RWPE1 (cell line): ENCODE data around the gene C10orf95.
A peak's percentile ranks its signal among the peaks of the same experiment; 100 is the strongest.

Experiments used
- CTCF ChIA-PET: fragments of 350-600 bp; sonication (Branson Sonifier 250); formaldehyde crosslinking; extraction: SDS; loops from one replicate; lab custom pipeline; 2021; lab: Yijun Ruan, JAX
- POLR2A ChIA-PET: fragments of 400-600 bp; formaldehyde crosslinking; extraction: SDS; loops from one replicate; lab custom pipeline; 2020; ENCODE audit warnings: antibody characterized with exemption; ENCODE audit not compliant: low non-redundant PET; lab: Yijun Ruan, JAX
- DNase-seq: peaks from one replicate; pipeline ENCODE4 v3.0.0; 2012; ENCODE audit warnings: low spot score
- H3K27ac ChIP-seq: fragments of 450-650 bp; 2 replicates; pipeline ENCODE4 v1.5.1; 2017
- TF ChIP-seq, protein P1 (sequence below): fragments of 450-650 bp; conservative IDR thresholded peaks from 2 replicates; pipeline ENCODE4 v1.5.1; 2017; ENCODE audit warnings: low read depth, mild to moderate bottlenecking

Gene C10orf95

DNA sequence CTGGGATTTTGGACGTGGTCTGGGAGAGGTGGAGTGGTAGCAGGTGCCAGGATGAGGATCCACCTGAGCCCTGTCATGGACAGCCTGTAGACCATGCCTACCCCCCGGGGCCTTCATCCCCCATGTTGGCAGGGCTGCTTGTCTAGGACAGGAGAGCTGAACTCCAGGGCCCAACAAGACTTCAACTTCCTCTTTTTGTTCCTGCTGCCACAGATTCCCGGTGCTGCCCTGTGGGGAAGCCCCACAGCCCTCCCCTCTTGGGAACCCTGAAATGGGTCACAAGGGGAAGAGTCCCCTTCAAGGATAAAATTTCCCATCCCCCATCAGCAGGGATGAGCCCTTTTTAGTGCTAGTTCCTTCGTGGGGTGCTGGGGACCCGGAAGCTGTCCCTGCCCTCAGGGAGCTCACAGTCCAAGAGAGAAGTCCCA, 17.7 kb downstream of the C10orf95 start:
- POLR2A ChIA-PET: interaction anchor here (1.0 kb wide), 1 partner anchor 17 kb away, joined by 3 read pairs; no protein-coding TSS in a partner anchor
- CTCF ChIA-PET: no interaction called here
- TF ChIP-seq, protein P1, sequence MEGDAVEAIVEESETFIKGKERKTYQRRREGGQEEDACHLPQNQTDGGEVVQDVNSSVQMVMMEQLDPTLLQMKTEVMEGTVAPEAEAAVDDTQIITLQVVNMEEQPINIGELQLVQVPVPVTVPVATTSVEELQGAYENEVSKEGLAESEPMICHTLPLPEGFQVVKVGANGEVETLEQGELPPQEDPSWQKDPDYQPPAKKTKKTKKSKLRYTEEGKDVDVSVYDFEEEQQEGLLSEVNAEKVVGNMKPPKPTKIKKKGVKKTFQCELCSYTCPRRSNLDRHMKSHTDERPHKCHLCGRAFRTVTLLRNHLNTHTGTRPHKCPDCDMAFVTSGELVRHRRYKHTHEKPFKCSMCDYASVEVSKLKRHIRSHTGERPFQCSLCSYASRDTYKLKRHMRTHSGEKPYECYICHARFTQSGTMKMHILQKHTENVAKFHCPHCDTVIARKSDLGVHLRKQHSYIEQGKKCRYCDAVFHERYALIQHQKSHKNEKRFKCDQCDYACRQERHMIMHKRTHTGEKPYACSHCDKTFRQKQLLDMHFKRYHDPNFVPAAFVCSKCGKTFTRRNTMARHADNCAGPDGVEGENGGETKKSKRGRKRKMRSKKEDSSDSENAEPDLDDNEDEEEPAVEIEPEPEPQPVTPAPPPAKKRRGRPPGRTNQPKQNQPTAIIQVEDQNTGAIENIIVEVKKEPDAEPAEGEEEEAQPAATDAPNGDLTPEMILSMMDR: no peak
- no peak for DNase-seq
- H3K27ac ChIP-seq: no peak overlapping the region

DNA sequence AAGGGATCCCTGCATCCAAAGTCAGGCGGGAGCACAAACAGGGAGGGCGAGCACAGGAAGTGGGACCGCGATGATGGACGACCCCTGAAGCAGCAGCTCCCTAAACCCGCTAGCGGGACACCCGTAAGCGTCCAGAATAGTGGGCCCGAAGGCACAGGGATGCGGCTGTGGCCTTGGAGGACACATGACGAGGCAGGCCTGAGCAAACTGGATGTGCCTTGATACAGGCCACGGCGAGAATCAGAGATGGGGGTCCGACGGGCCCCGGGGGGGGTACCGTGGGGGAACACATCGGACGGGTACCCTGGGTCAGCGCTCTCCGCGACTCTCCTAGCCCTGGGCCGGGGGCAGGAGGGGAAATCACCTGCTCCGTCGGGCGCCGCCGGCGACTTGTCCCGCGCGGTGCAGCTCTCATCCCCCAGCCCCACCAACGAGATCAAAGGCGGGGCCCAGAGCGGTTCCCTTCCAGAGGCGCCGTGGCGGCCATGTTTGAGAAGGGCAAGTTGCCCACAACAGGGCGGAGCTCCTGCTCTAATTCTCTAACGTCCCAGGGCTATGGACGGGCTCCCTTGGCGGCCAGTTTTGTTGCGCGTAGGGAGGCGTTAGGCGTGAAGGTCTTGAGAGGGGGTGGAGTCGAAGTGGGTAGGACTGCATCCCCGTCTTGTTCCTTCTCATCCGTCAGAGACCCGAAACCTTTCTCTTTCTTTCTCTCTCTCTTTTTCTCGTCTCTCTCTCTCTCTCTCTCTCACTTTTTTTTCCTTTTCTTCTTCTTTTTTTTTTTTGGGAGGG, 19.0 kb downstream of the C10orf95 start, which contains the start of gene CUEDC2:
TSS of gene CUEDC2 (minus strand) at position 413 of the 789 bp plus-strand sequence. CDS start 7,386 bp downstream, outside the sequence.
- TF ChIP-seq, protein P1: no peak
- CTCF ChIA-PET: interaction anchor here (0.6 to 1.7 kb wide), 9 partner anchors 9 to 377 kb away, joined by 3 to 8 read pairs (median 3); no protein-coding TSS in a partner anchor
- POLR2A ChIA-PET: interaction anchor here (0.6 to 1.4 kb wide), 4 partner anchors 9 to 18 kb away, joined by 3 to 12 read pairs (median 4); partner anchors contain the start of gene C10orf95
- H3K27ac ChIP-seq: peak within 1 kb of the TSS; percentile 84
- peak; percentile 95 for DNase-seq

DNA sequence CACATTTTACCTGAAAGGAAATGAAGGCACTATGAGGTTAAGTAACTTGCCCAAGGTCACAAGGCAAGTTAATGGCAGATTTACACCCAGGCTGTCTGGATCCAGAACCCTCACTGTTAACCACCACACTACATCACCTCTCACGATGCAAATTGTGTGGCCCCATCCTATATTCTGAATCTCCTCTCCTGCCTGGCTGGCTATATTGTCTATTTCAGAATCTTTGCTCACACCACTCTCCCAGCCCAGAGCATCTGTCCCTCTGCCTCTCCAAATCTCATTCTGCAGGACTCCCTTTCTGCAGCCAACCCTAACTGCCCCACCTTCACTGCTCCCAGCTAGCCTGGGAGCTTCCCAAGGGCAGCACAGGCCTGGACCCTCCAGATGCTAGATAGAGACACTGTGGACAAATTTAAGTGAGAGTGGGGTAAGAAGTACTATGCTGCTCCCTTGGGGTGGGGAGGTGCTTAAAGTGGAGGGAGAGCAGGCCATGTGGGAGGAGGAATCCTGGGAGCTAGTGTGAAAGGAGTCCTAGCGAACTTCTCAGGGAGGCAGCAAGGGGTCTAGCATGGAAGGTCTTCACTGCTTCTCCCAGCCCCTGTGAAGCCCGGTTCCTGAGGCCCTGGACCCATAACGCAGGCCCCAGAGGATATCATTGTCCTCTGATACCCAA, 19.8 kb downstream of the C10orf95 start:
- peak overlapping the region; percentile 84 for H3K27ac ChIP-seq
- CTCF ChIA-PET: interaction anchor here (0.7 to 1.7 kb wide), 5 partner anchors 10 to 47 kb away, joined by 3 to 8 read pairs (median 4); partner anchors contain the start of gene C10orf95
- POLR2A ChIA-PET: interaction anchor here (1.4 kb wide), 1 partner anchor 8 kb away, joined by 3 read pairs; no protein-coding TSS in a partner anchor
- DNase-seq: peak; percentile 33
- TF ChIP-seq, protein P1: no peak

DNA sequence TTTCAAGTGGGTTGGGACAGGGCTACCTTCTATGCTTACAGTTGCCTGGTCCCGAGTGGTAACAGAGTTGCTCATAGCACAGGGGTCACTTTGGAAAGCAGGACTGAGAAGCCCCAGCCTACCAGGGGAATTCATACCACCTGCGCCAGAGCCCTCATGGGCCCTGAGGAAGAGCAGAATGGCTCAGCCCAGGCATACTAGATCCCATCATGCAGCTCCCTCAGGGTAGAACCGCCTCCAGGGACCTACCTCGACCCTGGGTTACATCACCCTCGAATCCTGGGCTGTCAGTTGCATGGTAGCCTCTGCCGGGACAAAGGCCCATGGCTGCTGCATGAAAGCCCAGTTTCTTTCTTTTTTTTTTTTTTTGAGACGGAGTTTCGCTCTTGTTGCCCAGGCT, 21.9 kb downstream of the C10orf95 start:
- CTCF ChIA-PET: no interaction called here
- POLR2A ChIA-PET: interaction anchor here (0.6 to 0.7 kb wide), 3 partner anchors 31 to 307 kb away, joined by 3 to 4 read pairs (median 4); no protein-coding TSS in a partner anchor
- no peak overlapping the region for H3K27ac ChIP-seq
- no peak for DNase-seq
- TF ChIP-seq, protein P1: no peak

DNA sequence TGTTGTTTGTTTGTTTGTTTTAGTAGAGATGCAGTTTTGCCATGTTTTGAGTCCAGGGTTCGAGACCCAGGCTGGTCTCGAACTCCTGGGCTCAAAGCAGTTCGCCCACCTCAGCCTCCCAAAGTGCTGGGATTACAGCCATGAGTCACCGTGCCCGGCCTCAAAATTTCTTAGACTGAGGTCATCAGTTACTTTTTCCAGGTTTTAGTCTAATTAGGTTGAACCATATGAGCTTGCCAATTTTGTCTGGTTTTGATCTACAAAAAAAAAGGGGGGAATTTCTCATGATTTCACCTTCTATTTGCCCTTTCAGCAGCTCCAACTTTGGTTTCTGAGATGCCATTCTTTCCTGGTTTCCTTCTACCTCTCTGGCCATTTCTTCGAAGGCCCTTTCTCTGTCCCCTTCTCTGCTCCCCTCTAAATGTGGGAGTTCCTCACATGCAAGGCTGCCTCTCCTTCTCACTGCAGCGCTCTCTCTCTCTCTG, 24.5 kb downstream of the C10orf95 start:
- H3K27ac ChIP-seq: no peak overlapping the region
- CTCF ChIA-PET: no interaction called here
- TF ChIP-seq, protein P1: no peak
- POLR2A ChIA-PET: no interaction called here
- DNase-seq: no peak

DNA sequence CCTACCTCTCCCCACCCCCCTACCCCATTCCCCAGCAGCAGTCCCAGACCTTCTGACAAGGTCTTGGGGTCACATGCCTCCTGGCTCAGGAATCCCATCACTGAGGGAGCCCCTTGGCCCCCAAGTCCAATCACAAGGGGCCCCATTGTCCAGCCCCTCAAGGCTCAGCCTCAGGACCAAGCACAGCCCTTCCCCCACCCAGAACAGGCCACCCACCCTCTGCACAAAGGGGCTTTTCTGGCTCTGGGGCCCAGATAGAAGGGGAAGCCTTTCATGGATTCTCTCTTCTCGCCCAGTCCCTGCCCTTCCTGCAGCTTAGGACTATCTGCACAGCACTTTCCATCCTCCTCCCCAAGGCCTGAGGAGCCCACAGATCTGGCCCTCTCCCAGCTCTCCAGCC, 25.9 kb downstream of the C10orf95 start:
- TF ChIP-seq, protein P1: no peak
- ChIA-PET POLR2A (no interaction called here), CTCF (interaction anchor here (0.6 to 1.5 kb wide), 3 partner anchors 31 to 54 kb away, joined by 3 to 5 read pairs (median 4); no protein-coding TSS in a partner anchor)
- DNase-seq: no peak
- peak overlapping the region; percentile 96; the same call in 1 of the 2 replicates for H3K27ac ChIP-seq
